GM23248 (cell line): Measurements from ENCODE around the gene PTP4A2.

Source experiments
- EZH2 ChIP-seq: fragments of 200-600 bp; sonication (generic); IDR thresholded peaks from 2 replicates; pipeline ENCODE4 v1.6.1; 2018; ENCODE audit warnings: antibody characterized with exemption, mild to moderate bottlenecking; ENCODE audit not compliant: insufficient read depth, poor library complexity, severe bottlenecking
- EZH2phosphoT487 ChIP-seq: fragments of 200-600 bp; sonication (generic); IDR thresholded peaks from 2 replicates; pipeline ENCODE4 v1.6.1; 2018; ENCODE audit warnings: antibody characterized with exemption, moderate library complexity, mild to moderate bottlenecking, low read depth; ENCODE audit not compliant: insufficient read depth

DNA sequence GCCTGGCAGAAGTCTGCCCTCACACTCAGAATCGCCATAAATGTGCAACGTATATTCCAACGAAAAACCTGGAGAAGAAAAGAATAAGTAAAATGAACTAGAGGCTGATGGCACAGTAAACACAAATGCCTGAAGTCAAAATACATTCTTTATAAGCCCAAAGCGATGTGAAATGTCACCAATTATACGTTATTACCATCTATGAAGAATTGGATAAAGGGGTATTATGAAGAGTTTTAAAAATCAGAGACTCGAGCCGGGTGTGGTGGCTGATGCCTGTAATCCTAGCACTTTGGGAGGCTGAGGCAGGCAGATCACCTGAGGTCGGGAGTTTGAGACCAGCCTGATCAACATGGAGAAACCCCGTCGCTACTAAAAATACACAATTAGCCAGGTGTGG lies 18.6 kb downstream of the PTP4A2 start:
- TF ChIP-seq EZH2phosphoT487 = no peak
- TF ChIP-seq EZH2 = no peak
